Keratinocyte (primary cell): ENCODE measurements around the gene CABLES2. TPM values are rescaled to one million over a fixed set of nuclear protein-coding genes. Genes with fewer than 3 reads are reported as not detected.

ENCODE experiments used
- DNase-seq: peaks from one replicate; pipeline ENCODE4 v3.0.0-alpha.2; 2011; ENCODE audit warnings: low read depth, missing footprints, low spot score
- FAIRE-seq: peaks from 2 replicates; lab custom pipeline; 2011; peaks lifted over from hg19 to GRCh38; lab: Jason Lieb, UNC
- H2AFZ ChIP-seq: 2 replicates; pipeline ENCODE4 v1.6.0; 2012; ENCODE audit warnings: low read length, control low read depth, inconsistent platforms; ENCODE audit not compliant: control insufficient read depth
- H3K27ac ChIP-seq: 2 replicates; pipeline ENCODE4 v1.5.1; 2011; ENCODE audit warnings: low read length; ENCODE audit not compliant: control insufficient read depth, insufficient read depth
- H3K27me3 ChIP-seq: 3 replicates; pipeline ENCODE4 v1.6.0; 2011; ENCODE audit warnings: low read length; ENCODE audit not compliant: control insufficient read depth, insufficient read depth; ENCODE audit errors: extremely low read depth
- H3K36me3 ChIP-seq, 2 experiments: 2 replicates in 1 of 2; 3 replicates in 1 of 2; pipeline ENCODE4 v1.5.1; 2011; ENCODE audit warnings: low read length in 2 of 2, mild to moderate bottlenecking in 1 of 2; ENCODE audit not compliant: control insufficient read depth in 2 of 2, insufficient read depth in 2 of 2; ENCODE audit errors: extremely low read depth in 1 of 2
- H3K4me1 ChIP-seq: 3 replicates; pipeline ENCODE4 v1.5.1; 2011; ENCODE audit warnings: low read length; ENCODE audit not compliant: control insufficient read depth, insufficient read depth; ENCODE audit errors: extremely low read depth
- H3K4me2 ChIP-seq: 3 replicates; pipeline ENCODE4 v1.6.0; 2011; ENCODE audit warnings: low read depth, low read length; ENCODE audit not compliant: control insufficient read depth, insufficient read depth; ENCODE audit errors: extremely low read depth
- H3K4me3 ChIP-seq, 3 experiments: fragments of 200-600 bp in 1 of 3; sonication (generic) in 1 of 3; 2 replicates in 2 of 3; 3 replicates in 1 of 3; pipeline ENCODE4 v1.5.1; 2011 to 2016; ENCODE audit warnings: low read length in 3 of 3, mild to moderate bottlenecking in 3 of 3, control low read depth in 2 of 3, inconsistent platforms in 1 of 3, low read depth in 1 of 3, mixed read lengths in 1 of 3, mixed run types in 1 of 3, moderate library complexity in 1 of 3; ENCODE audit not compliant: control insufficient read depth in 2 of 3, insufficient read depth in 2 of 3; ENCODE audit errors: extremely low read depth in 1 of 3
- H3K79me2 ChIP-seq: 2 replicates; pipeline ENCODE4 v1.6.0; 2012; ENCODE audit warnings: low read length; ENCODE audit not compliant: control insufficient read depth, insufficient read depth
- H3K9ac ChIP-seq: 3 replicates; pipeline ENCODE4 v1.6.0; 2011; ENCODE audit warnings: low read length; ENCODE audit not compliant: control insufficient read depth, insufficient read depth; ENCODE audit errors: extremely low read depth
- H3K9me1 ChIP-seq: 3 replicates; pipeline ENCODE4 v1.6.0; 2011; ENCODE audit warnings: low read length; ENCODE audit not compliant: control insufficient read depth, insufficient read depth; ENCODE audit errors: extremely low read depth
- H3K9me3 ChIP-seq: 2 replicates; pipeline ENCODE4 v1.5.1; 2012; ENCODE audit warnings: low read depth, low read length; ENCODE audit not compliant: control insufficient read depth
- H4K20me1 ChIP-seq: 3 replicates; pipeline ENCODE4 v1.6.0; 2011; ENCODE audit warnings: low read length; ENCODE audit not compliant: control insufficient read depth, insufficient read depth; ENCODE audit errors: extremely low read depth
- EZH2 ChIP-seq: IDR thresholded peaks from one replicate; pipeline ENCODE4 v1.6.1; 2012; ENCODE audit warnings: inconsistent platforms, mild to moderate bottlenecking, low read length, moderate library complexity
- dilution Hi-C: fragments of 300-500 bp; cut with MboI; formaldehyde crosslinking; loops from one replicate; pipeline ENCODE4 v1.7.0; 2020; ENCODE audit warnings: low sequenced_read_pairs; ENCODE audit not compliant: extremely low pct_ligation_motif_present
- polyA plus RNA-seq, 5 experiments: library from polyadenylated mRNA; depleted of rRNA in 3 of 5; stranded (reverse) in 3 of 5; stranded (forward) in 1 of 5; unstranded in 1 of 5; fragments of >200 nt; gene quantifications; 1 replicate in 1 of 5; 2 replicates in 3 of 5; 3 replicates in 1 of 5; pipeline versions ENCODE4 v1.2.1 to v1.2.3, GENCODE V29; 2011 to 2012; ENCODE audit warnings: missing spikeins in 2 of 5, low read depth in 1 of 5, low replicate concordance in 1 of 5
- TF ChIP-seq, protein P1 (sequence below), 3 experiments: IDR thresholded peaks in 1 of 3; conservative IDR thresholded peaks in 1 of 3; optimal IDR thresholded peaks in 1 of 3; 2 replicates in 2 of 3; 3 replicates in 1 of 3; pipeline versions ENCODE3 to v1.5.1; 2011; ENCODE audit warnings: low read length in 3 of 3, mild to moderate bottlenecking in 3 of 3, moderate library complexity in 2 of 3, control low read depth in 1 of 3, inconsistent platforms in 1 of 3; ENCODE audit not compliant: insufficient read depth in 2 of 3; ENCODE audit errors: extremely low read depth in 1 of 3

CABLES2 gene
- polyA plus RNA-seq, 1 donor (not counting 4 experiments of a cell fraction or from before 2014, with no cell fraction given) = 2.2 TPM

DNA sequence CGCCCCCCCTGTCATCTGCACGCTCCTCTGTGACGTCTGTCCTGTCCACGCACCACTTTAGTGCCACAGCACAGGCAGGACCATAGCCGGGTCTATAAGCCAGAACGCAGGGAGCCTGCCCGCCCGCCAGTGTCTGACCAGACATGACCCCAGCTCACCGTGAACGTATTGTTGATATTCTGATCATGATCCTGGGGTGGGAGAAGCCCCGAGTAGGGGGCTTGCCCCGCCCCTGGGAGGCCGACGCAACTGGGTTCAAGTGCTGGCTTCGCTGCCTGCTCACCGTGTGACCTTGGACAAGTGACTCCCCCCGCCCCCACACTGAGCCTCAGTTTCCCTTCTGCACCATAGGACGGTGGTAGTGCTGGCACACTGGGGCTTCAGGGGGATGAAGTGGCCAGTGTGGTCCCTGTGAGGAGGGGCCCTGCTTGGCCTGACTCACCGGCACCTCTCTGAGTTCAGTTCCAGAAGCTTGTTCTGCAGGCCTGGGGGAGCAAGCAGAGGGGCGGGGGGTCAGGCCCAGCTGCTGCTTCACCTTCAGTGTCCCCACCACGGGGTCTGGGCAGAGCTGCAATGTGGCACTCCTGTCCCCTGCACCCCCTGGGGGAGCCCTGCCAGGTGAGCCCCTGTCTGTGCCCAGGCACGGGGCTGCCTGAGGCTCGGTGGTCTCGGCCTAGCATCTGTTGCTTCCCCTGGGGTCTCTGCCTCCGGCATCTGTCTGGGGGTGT is 11.1 kb upstream of the CABLES2 start:
- Histone ChIP-seq H3K27ac (no peak overlapping the region), H3K4me1 (no peaks in the 10 kb centered on the region), H3K4me3 (no peak overlapping the region), H3K9me3 (no peaks in the 10 kb centered on the region), H4K20me1 (no peaks in the 10 kb centered on the region), H3K79me2 (no peaks in the 10 kb centered on the region), H3K9me1 (no peaks in the 10 kb centered on the region), H2AFZ (no peak overlapping the region), H3K27me3 (peaks cover 10% of the 10 kb centered on the region), H3K36me3 (no peaks in the 10 kb centered on the region), H3K4me2 (no peak overlapping the region), H3K9ac (no peak overlapping the region)
- dilution Hi-C loops = no loop called here
- FAIRE-seq (no peak), DNase-seq (no peak)
- TF ChIP-seq EZH2 = no peak
- TF ChIP-seq, protein P1, sequence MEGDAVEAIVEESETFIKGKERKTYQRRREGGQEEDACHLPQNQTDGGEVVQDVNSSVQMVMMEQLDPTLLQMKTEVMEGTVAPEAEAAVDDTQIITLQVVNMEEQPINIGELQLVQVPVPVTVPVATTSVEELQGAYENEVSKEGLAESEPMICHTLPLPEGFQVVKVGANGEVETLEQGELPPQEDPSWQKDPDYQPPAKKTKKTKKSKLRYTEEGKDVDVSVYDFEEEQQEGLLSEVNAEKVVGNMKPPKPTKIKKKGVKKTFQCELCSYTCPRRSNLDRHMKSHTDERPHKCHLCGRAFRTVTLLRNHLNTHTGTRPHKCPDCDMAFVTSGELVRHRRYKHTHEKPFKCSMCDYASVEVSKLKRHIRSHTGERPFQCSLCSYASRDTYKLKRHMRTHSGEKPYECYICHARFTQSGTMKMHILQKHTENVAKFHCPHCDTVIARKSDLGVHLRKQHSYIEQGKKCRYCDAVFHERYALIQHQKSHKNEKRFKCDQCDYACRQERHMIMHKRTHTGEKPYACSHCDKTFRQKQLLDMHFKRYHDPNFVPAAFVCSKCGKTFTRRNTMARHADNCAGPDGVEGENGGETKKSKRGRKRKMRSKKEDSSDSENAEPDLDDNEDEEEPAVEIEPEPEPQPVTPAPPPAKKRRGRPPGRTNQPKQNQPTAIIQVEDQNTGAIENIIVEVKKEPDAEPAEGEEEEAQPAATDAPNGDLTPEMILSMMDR (optimal IDR thresholded peaks at IDR 0.05 in 1 of 3, IDR thresholded peaks at IDR 0.05 in 1 of 3, conservative IDR thresholded peaks at IDR 0.05 in 1 of 3; ENCODE audit: extremely low read depth in 1 of 3, insufficient read depth in 2 of 3, low read length in 3 of 3) = no peak

DNA sequence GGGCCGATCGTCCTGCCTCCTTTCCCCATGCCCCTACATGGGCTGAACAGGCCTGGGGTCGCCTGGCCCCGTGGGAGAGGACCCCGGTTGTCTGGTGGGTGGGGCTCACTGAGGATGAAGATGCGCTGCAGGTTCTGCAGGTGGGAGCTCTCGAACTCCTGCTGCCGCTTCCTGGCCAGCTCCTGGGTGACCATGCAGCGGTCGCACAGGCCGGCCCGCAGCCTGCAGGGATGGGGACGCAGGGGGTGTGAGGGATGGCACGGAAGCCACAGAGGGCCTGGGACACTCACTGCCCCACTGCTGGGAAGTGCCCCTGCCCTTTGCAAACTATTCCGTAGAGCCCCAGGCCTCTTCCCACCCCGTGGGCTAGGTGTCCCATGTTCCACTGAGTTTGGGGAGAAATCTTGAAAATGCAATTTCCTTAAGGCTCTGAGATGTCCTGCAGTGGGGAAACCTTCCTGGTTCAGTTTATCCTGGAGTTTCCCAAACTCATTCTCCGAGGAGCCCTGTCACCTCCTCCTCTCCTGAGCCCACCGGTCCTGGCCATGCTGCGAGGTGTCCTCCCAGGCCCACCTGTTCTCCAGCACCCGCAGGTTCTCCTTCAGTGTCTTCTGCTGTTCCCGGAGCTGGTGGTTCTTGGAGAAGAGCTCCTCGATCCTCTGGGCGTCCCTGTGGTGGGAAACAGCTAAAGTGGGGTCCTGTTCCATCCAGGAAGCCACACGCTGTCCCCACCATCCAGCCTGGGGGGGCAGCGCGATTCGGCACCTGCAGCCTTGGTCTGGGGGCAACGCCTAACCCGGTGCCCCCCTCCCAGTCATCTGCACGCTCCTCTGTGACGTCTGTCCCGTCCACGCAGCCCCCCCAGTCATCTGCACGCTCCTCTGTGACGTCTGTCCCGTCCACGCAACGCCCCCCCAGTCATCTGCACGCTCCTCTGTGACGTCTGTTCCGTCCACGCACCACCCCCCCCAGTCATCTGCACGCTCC is 9.9 kb upstream of the CABLES2 start:
- H3K27me3 ChIP-seq = peaks cover 8% of the 10 kb centered on the region
- no peaks in the 10 kb centered on the region for H3K4me1 ChIP-seq
- no peaks in the 10 kb centered on the region for H3K79me2 ChIP-seq
- no peak overlapping the region for H3K4me2 ChIP-seq
- H3K36me3 ChIP-seq = no peaks in the 10 kb centered on the region
- no peak overlapping the region for H2AFZ ChIP-seq
- no peaks in the 10 kb centered on the region for H3K9me1 ChIP-seq
- DNase-seq (no peak), FAIRE-seq (no peak)
- no peaks in the 10 kb centered on the region for H4K20me1 ChIP-seq
- no peak overlapping the region for H3K27ac ChIP-seq
- no peaks in the 10 kb centered on the region for H3K9me3 ChIP-seq
- no peak overlapping the region for H3K4me3 ChIP-seq
- no peak overlapping the region for H3K9ac ChIP-seq
- no peak for TF ChIP-seq EZH2
- TF ChIP-seq, protein P1 (optimal IDR thresholded peaks at IDR 0.05 in 1 of 3, IDR thresholded peaks at IDR 0.05 in 1 of 3, conservative IDR thresholded peaks at IDR 0.05 in 1 of 3; ENCODE audit: extremely low read depth in 1 of 3, insufficient read depth in 2 of 3, low read length in 3 of 3) = no peak
- dilution Hi-C loops = no loop called here
